Mesodermal cell (in vitro differentiated cells): ENCODE measurements around the gene PTTG1IP.

Source experiments
- H3K27ac ChIP-seq: 2 replicates; pipeline ENCODE4 v1.7.0; 2013; ENCODE audit warnings: mild to moderate bottlenecking, low read depth, low read length, moderate library complexity; ENCODE audit not compliant: severe bottlenecking
- H3K36me3 ChIP-seq: 2 replicates; pipeline ENCODE4 v1.7.1; 2013; ENCODE audit warnings: mild to moderate bottlenecking, low read length, moderate library complexity; ENCODE audit not compliant: control insufficient read depth, insufficient read depth
- H3K4me1 ChIP-seq: one replicate; pipeline ENCODE4 v1.7.1; 2013; ENCODE audit warnings: mild to moderate bottlenecking, low read length; ENCODE audit not compliant: insufficient read depth, control insufficient read depth, poor library complexity, severe bottlenecking
- H3K4me3 ChIP-seq: 2 replicates; pipeline ENCODE4 v1.7.0; 2013; ENCODE audit warnings: low read length, control low read depth, mild to moderate bottlenecking; ENCODE audit not compliant: insufficient read depth, poor library complexity, severe bottlenecking; ENCODE audit errors: extremely low read depth
- H3K9me3 ChIP-seq: 2 replicates; pipeline ENCODE4 v1.7.1; 2013; ENCODE audit warnings: mild to moderate bottlenecking, low read length, moderate library complexity; ENCODE audit not compliant: control insufficient read depth
- WGBS, 2 experiments: methylation state at CpG; one replicate each; pipeline ENCODE4 v1.1.5; 2013; ENCODE audit warnings: missing lambda C conversion rate in 2 of 2; ENCODE audit not compliant: insufficient coverage in 2 of 2; 5-methylcytosine and 5-hydroxymethylcytosine counted together

PTTG1IP gene

GRCh38 chr21:44846485-44847260 is 26.8 kb downstream of the PTTG1IP start:
- H3K4me3 ChIP-seq: no peak overlapping the region
- H3K4me1 ChIP-seq: peaks cover 19% of the 10 kb centered on the region
- no peaks in the 10 kb centered on the region for H3K9me3 ChIP-seq
- peak overlapping the region; percentile 71 for H3K27ac ChIP-seq
- peaks cover 36% of the 10 kb centered on the region for H3K36me3 ChIP-seq
- 83 to 93% methylated on average over 19 to 23 of the region's 27 CpGs for WGBS, 2 experiments

- 83 to 88% methylated on average over 1 of the region's 1 CpG for WGBS, 2 experiments
Measured at GRCh38 chr21:44846224-44846484, 27.3 kb downstream of the PTTG1IP start.

GRCh38 chr21:44845418-44846223 is 27.9 kb downstream of the PTTG1IP start:
- H3K4me1 ChIP-seq: peaks cover 19% of the 10 kb centered on the region
- 35 to 39% methylated on average over 29 to 32 of the region's 34 CpGs for WGBS, 2 experiments
- H3K4me3 ChIP-seq: no peak overlapping the region
- peak overlapping the region; percentile 71 for H3K27ac ChIP-seq
- H3K9me3 ChIP-seq: no peaks in the 10 kb centered on the region
- peaks cover 26% of the 10 kb centered on the region for H3K36me3 ChIP-seq

More at GRCh38 chr21:44846224-44846484, 27.3 kb downstream of the PTTG1IP start:
- H3K9me3 ChIP-seq: no peaks in the 10 kb centered on the region
- no peak overlapping the region for H3K4me3 ChIP-seq
- peaks cover 19% of the 10 kb centered on the region for H3K4me1 ChIP-seq
- peaks cover 31% of the 10 kb centered on the region for H3K36me3 ChIP-seq
- H3K27ac ChIP-seq: peak overlapping the region; percentile 71

- WGBS, 2 experiments: 77 to 81% methylated on average over 14 of the region's 16 CpGs
- Histone ChIP-seq H3K4me3 (no peak overlapping the region), H3K4me1 (peaks cover 19% of the 10 kb centered on the region), H3K27ac (no peak overlapping the region), H3K36me3 (peaks cover 12% of the 10 kb centered on the region), H3K9me3 (no peaks in the 10 kb centered on the region)
Measured at GRCh38 chr21:44844256-44844655, 29.2 kb downstream of the PTTG1IP start.

GRCh38 chr21:44842721-44843445 is 30.6 kb downstream of the PTTG1IP start:
- Histone ChIP-seq H3K36me3 (no peaks in the 10 kb centered on the region), H3K4me3 (no peak overlapping the region), H3K4me1 (peaks cover 19% of the 10 kb centered on the region), H3K9me3 (no peaks in the 10 kb centered on the region), H3K27ac (no peak overlapping the region)
- WGBS, 2 experiments: 88 to 93% methylated on average over 16 to 22 of the region's 23 CpGs

GRCh38 chr21:44842087-44842486 is 31.4 kb downstream of the PTTG1IP start:
- 86 to 90% methylated on average over 9 of the region's 10 CpGs for WGBS, 2 experiments
- H3K27ac ChIP-seq: no peak overlapping the region

GRCh38 chr21:44840771-44841170 is 32.7 kb downstream of the PTTG1IP start:
- Histone ChIP-seq H3K9me3 (no peaks in the 10 kb centered on the region), H3K36me3 (no peaks in the 10 kb centered on the region), H3K4me3 (no peak overlapping the region), H3K27ac (no peak overlapping the region), H3K4me1 (peaks cover 9% of the 10 kb centered on the region)
- WGBS, 2 experiments: 80 to 92% methylated on average over 5 to 11 of the region's 11 CpGs

More at GRCh38 chr21:44842087-44842486, 31.4 kb downstream of the PTTG1IP start:
- peaks cover 18% of the 10 kb centered on the region for H3K4me1 ChIP-seq
- no peaks in the 10 kb centered on the region for H3K9me3 ChIP-seq
- no peaks in the 10 kb centered on the region for H3K36me3 ChIP-seq
- no peak overlapping the region for H3K4me3 ChIP-seq

GRCh38 chr21:44838951-44839350 is 34.5 kb downstream of the PTTG1IP start:
- no peak overlapping the region for H3K4me3 ChIP-seq
- WGBS, 2 experiments: 92 to 97% methylated on average over 7 to 8 of the region's 9 CpGs
- no peaks in the 10 kb centered on the region for H3K36me3 ChIP-seq
- no peaks in the 10 kb centered on the region for H3K9me3 ChIP-seq
- H3K27ac ChIP-seq: no peak overlapping the region
- peaks cover 5% of the 10 kb centered on the region for H3K4me1 ChIP-seq

GRCh38 chr21:44838039-44838895 is 35.2 kb downstream of the PTTG1IP start:
- 86 to 89% methylated on average over 15 to 21 of the region's 30 CpGs for WGBS, 2 experiments
- no peaks in the 10 kb centered on the region for H3K36me3 ChIP-seq
- peaks cover 5% of the 10 kb centered on the region for H3K4me1 ChIP-seq
- no peak overlapping the region for H3K27ac ChIP-seq
- H3K4me3 ChIP-seq: no peak overlapping the region
- no peaks in the 10 kb centered on the region for H3K9me3 ChIP-seq

GRCh38 chr21:44837537-44837936 is 36.0 kb downstream of the PTTG1IP start:
- Histone ChIP-seq H3K36me3 (no peaks in the 10 kb centered on the region), H3K9me3 (no peaks in the 10 kb centered on the region), H3K27ac (no peak overlapping the region), H3K4me1 (peaks cover 5% of the 10 kb centered on the region), H3K4me3 (no peak overlapping the region)
- 94 to 97% methylated on average over 9 to 13 of the region's 13 CpGs for WGBS, 2 experiments
